Liver (tissue), 9 donors: Measurements from ENCODE around the gene CEP97. TPM values are rescaled to one million over a fixed set of nuclear protein-coding genes. Genes with fewer than 3 reads are reported as not detected.
A peak's percentile ranks its signal among the peaks of the same experiment; 100 is the strongest.

ENCODE experiments used
- DNase-seq: peaks from one replicate; pipeline ENCODE4 v3.0.0-alpha.2; 2017; ENCODE audit warnings: low spot score
- H3K27ac ChIP-seq, 2 donors: one replicate each; pipeline ENCODE4 v1.7.0; 2013; ENCODE audit warnings: inconsistent platforms in 2 of 2, low read length in 2 of 2, control low read depth in 1 of 2, low read depth in 1 of 2, mild to moderate bottlenecking in 1 of 2
- H3K27me3 ChIP-seq, 4 donors: one replicate each; pipeline versions ENCODE4 v1.6.1 to v1.7.0; 2013; ENCODE audit warnings: low read length in 3 of 4, inconsistent platforms in 1 of 4, mild to moderate bottlenecking in 1 of 4, moderate library complexity in 1 of 4; ENCODE audit not compliant: control insufficient read depth in 4 of 4, insufficient read depth in 4 of 4
- H3K36me3 ChIP-seq, 4 donors: one replicate each; pipeline versions ENCODE4 v1.6.1 to v1.7.0; 2013; ENCODE audit warnings: low read length in 3 of 4, mild to moderate bottlenecking in 3 of 4, low read depth in 1 of 4, moderate library complexity in 1 of 4; ENCODE audit not compliant: control insufficient read depth in 4 of 4, insufficient read depth in 3 of 4
- H3K4me1 ChIP-seq, 4 donors: one replicate each; pipeline versions ENCODE4 v1.6.1 to v1.7.0; 2013; ENCODE audit warnings: low read length in 3 of 4, mild to moderate bottlenecking in 3 of 4, moderate library complexity in 1 of 4; ENCODE audit not compliant: control insufficient read depth in 4 of 4, insufficient read depth in 4 of 4
- H3K4me3 ChIP-seq, 3 donors: one replicate each; pipeline versions ENCODE4 v1.6.1 to v1.7.0; 2013; ENCODE audit warnings: low read length in 3 of 3, control low read depth in 1 of 3, low read depth in 1 of 3, mild to moderate bottlenecking in 1 of 3
- H3K9ac ChIP-seq, 2 donors: one replicate each; pipeline ENCODE4 v1.7.0; 2013; ENCODE audit warnings: low read length in 2 of 2, mild to moderate bottlenecking in 2 of 2, moderate library complexity in 2 of 2, control low read depth in 1 of 2, low read depth in 1 of 2
- H3K9me3 ChIP-seq, 4 donors: one replicate each; pipeline versions ENCODE4 v1.6.1 to v1.7.0; 2013; ENCODE audit warnings: low read length in 3 of 4; ENCODE audit not compliant: control insufficient read depth in 4 of 4
- FOXA1 ChIP-seq: IDR thresholded peaks from 2 replicates; pipeline ENCODE4 v1.6.1; 2016; ENCODE audit warnings: antibody characterized with exemption
- FOXA2 ChIP-seq: IDR thresholded peaks from 2 replicates; pipeline ENCODE4 v1.6.1; 2016; ENCODE audit warnings: antibody characterized with exemption
- HNF4A ChIP-seq, 2 donors: conservative IDR thresholded peaks; 2 replicates each; pipeline ENCODE4 v1.6.1; 2016; ENCODE audit warnings: antibody characterized with exemption in 2 of 2, mild to moderate bottlenecking in 2 of 2
- HNF4G ChIP-seq: IDR thresholded peaks from 2 replicates; pipeline ENCODE4 v1.6.1; 2016; ENCODE audit warnings: antibody characterized with exemption
- JUND ChIP-seq, 2 donors: IDR thresholded peaks; 2 replicates each; pipeline ENCODE4 v1.6.1; 2016; ENCODE audit warnings: antibody characterized with exemption in 2 of 2
- RAD21 ChIP-seq, 2 donors: IDR thresholded peaks; 2 replicates each; pipeline ENCODE4 v1.6.1; 2016; ENCODE audit warnings: antibody characterized with exemption in 2 of 2, mild to moderate bottlenecking in 2 of 2
- RXRA ChIP-seq, 2 donors: IDR thresholded peaks; 2 replicates each; pipeline ENCODE4 v1.6.1; 2017 to 2018; ENCODE audit warnings: antibody characterized with exemption in 2 of 2, mild to moderate bottlenecking in 1 of 2
- SP1 ChIP-seq: IDR thresholded peaks from 2 replicates; pipeline ENCODE4 v1.6.1; 2018; ENCODE audit warnings: antibody characterized with exemption, mild to moderate bottlenecking
- TAF1 ChIP-seq: conservative IDR thresholded peaks from 2 replicates; pipeline ENCODE4 v1.6.1; 2016; ENCODE audit warnings: antibody characterized with exemption, mild to moderate bottlenecking
- YY1 ChIP-seq: IDR thresholded peaks from 2 replicates; pipeline ENCODE4 v1.6.1; 2016; ENCODE audit warnings: antibody characterized with exemption, mild to moderate bottlenecking
- WGBS: extraction: QIAGEN DNeasy Blood & Tissue Kit; methylation state at CpG from one replicate; pipeline ENCODE4 v1.1.7; 2013; 5-methylcytosine and 5-hydroxymethylcytosine counted together
- polyA plus RNA-seq, 2 donors: library from polyadenylated mRNA; stranded (reverse) in 1 of 2; unstranded in 1 of 2; fragments of 200-250 nt in 1 of 2; fragments of >200 nt in 1 of 2; fragmentation: Nextera tagmentation in 1 of 2; extraction: Ambion mirVana in 1 of 2; gene quantifications; one replicate each; pipeline versions ENCODE4 v1.2.1 to v1.2.3, GENCODE V29; 2013 to 2015
- total RNA-seq, 2 donors: library from RNA; depleted of rRNA; stranded (reverse); fragments of >200 nt; gene quantifications; one replicate each; pipeline ENCODE4 v1.2.3, GENCODE V29; 2014
- TF ChIP-seq, protein P1 (sequence below): IDR thresholded peaks from 2 replicates; pipeline ENCODE4 v1.6.1; 2016; ENCODE audit warnings: antibody characterized with exemption, mild to moderate bottlenecking
- TF ChIP-seq, protein P2 (sequence below): IDR thresholded peaks from 2 replicates; pipeline ENCODE4 v1.6.1; 2016; ENCODE audit warnings: antibody characterized with exemption
- TF ChIP-seq, protein P3 (sequence below): fragments of 150-350 bp; IDR thresholded peaks from 2 replicates; pipeline ENCODE4 v1.5.1; 2017; ENCODE audit warnings: improper control_type of control experiment, low read depth, low read length; ENCODE audit not compliant: missing input control
- donor health status: healthy.
- donor health status: healthy.
- donor health status: healthy.
- donor health status: healthy.
- donor health status: healthy.

Gene CEP97
- total and polyA plus RNA-seq, 4 donors, result 0.57 to 8.3 (median 2.1) TPM

DNA sequence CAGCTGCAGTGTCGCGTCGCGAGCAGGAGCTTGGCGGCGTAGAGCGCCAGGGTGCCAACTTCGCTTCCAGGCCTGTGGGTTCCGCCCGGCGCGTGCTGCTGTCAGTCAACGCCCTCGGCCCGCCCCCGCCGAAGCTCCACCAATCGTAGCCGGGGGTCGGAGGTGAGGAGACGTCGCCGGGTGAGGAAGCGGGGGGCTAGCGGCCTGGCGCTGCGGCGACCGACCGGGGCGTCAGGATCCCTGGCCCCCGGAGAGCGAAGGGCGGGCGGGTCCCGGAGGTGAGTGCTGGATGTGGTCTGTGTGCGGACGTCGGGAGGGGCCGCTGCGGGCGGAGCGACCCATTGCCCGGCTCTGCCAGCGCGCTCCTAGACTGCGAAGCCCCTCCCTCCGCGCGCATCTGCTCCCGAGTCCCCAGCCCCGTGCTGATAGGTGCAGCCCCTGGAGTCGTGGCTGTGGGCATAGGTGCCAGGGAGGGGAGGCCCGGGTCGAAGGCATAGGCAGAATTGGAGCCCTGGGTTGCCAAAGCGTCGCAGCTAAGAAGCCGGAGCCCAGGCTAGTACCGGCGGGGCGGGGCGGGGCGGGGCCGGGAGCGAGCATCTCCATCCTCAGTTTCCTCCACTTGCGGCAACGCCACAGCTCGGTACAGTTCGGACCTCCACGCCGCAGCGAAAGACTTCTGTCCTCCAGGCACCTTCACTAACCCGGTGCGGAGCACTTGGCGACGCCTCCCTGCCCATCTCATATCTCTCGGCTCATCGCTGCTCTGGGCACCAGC, 54.8 kb downstream of the CEP97 start, which contains the start of gene NXPE3:
Gene NXPE3 (plus strand): TSS at position 165 of the 775 bp plus-strand sequence. CDS start 6,386 bp downstream, outside the sequence.
- no peaks in the 10 kb centered on the region for H3K9me3 ChIP-seq
- no peaks in the 10 kb centered on the region for H3K27me3 ChIP-seq
- peaks cover 0 to 8% (median 4%) of the 10 kb centered on the region in 4 donors for H3K4me1 ChIP-seq
- H3K36me3 ChIP-seq, result no peaks in the 10 kb centered on the region
- H3K9ac ChIP-seq, result peak within 1 kb of the TSS in 1 of 2 donors; percentile 14
- H3K4me3 ChIP-seq, result peak within 1 kb of the TSS; percentile 65 to 75 (median 71)
- peak within 1 kb of the TSS; percentile 51 to 59 for H3K27ac ChIP-seq
- TF ChIP-seq FOXA2 (no peak), JUND (IDR thresholded peaks at IDR 0.05) (no peak), SP1 (no peak), RXRA (IDR thresholded peaks at IDR 0.05) (no peak)
- TF ChIP-seq, protein P1, sequence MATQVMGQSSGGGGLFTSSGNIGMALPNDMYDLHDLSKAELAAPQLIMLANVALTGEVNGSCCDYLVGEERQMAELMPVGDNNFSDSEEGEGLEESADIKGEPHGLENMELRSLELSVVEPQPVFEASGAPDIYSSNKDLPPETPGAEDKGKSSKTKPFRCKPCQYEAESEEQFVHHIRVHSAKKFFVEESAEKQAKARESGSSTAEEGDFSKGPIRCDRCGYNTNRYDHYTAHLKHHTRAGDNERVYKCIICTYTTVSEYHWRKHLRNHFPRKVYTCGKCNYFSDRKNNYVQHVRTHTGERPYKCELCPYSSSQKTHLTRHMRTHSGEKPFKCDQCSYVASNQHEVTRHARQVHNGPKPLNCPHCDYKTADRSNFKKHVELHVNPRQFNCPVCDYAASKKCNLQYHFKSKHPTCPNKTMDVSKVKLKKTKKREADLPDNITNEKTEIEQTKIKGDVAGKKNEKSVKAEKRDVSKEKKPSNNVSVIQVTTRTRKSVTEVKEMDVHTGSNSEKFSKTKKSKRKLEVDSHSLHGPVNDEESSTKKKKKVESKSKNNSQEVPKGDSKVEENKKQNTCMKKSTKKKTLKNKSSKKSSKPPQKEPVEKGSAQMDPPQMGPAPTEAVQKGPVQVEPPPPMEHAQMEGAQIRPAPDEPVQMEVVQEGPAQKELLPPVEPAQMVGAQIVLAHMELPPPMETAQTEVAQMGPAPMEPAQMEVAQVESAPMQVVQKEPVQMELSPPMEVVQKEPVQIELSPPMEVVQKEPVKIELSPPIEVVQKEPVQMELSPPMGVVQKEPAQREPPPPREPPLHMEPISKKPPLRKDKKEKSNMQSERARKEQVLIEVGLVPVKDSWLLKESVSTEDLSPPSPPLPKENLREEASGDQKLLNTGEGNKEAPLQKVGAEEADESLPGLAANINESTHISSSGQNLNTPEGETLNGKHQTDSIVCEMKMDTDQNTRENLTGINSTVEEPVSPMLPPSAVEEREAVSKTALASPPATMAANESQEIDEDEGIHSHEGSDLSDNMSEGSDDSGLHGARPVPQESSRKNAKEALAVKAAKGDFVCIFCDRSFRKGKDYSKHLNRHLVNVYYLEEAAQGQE, result no peak
- DNase-seq, result peak; percentile 88
- 3% methylated on average over 78 of the region's 78 CpGs for WGBS

DNA sequence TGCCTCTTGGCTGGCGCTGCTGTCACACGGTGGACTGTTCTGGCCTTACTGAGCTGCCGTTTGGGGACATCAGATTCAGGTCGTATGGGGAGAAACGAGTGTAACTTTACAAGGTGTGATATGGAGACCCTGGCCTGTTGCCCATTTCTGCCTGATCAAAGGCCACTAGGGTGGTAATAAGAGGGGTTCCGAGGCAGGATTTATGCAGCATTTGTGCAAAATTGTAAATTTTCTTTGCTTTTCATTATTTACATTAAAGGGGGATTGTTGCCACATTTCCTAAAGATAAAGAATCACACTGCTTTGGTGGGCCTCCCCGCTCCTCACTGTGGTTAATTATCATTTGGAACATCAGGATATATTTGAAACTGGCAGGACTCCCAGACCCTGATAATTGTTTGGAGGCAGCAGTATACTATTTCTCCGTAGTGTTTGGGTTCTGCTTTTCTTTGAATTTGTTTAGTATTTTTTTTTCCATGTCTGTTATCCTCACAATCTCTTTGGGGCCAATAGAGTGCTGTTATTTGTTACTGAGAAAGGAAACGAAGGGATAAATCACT, 55.5 kb downstream of the CEP97 start:
- Histone ChIP-seq H3K9me3 (no peaks in the 10 kb centered on the region), H3K4me1 (peaks cover 0 to 8% (median 4%) of the 10 kb centered on the region in 4 donors), H3K9ac (peak overlapping the region in 1 of 2 donors; percentile 14), H3K36me3 (no peaks in the 10 kb centered on the region), H3K27me3 (no peaks in the 10 kb centered on the region), H3K27ac (peak overlapping the region in 1 of 2 donors; percentile 59), H3K4me3 (peak overlapping the region; percentile 26 to 75 (median 71))
- 35% methylated on average over 9 of the region's 9 CpGs for WGBS
- no peak for DNase-seq
- TF ChIP-seq HNF4G, result no peak
- TF ChIP-seq, protein P2, sequence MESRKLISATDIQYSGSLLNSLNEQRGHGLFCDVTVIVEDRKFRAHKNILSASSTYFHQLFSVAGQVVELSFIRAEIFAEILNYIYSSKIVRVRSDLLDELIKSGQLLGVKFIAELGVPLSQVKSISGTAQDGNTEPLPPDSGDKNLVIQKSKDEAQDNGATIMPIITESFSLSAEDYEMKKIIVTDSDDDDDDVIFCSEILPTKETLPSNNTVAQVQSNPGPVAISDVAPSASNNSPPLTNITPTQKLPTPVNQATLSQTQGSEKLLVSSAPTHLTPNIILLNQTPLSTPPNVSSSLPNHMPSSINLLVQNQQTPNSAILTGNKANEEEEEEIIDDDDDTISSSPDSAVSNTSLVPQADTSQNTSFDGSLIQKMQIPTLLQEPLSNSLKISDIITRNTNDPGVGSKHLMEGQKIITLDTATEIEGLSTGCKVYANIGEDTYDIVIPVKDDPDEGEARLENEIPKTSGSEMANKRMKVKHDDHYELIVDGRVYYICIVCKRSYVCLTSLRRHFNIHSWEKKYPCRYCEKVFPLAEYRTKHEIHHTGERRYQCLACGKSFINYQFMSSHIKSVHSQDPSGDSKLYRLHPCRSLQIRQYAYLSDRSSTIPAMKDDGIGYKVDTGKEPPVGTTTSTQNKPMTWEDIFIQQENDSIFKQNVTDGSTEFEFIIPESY, result no peak
- no peak for TF ChIP-seq HNF4A (conservative IDR thresholded peaks at IDR 0.05)

DNA sequence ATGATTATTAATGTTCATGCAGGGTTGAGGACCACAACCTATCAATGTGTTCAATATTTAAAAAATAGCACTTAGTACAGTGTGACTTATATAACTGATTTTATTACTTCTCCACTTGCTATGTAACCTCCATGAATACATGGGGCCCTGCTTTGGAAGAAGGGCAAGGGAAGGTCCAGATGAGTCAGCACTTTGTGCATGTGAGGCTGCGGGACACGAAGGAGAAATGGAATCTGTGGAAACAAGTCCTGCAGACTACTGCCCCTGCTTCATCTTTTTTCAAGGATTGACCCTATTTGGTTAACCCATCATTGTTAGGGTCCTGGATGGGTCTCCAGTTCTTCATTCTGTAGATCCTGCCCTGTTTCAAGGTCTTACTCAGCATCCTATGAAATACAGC, 56.2 kb downstream of the CEP97 start:
- Histone ChIP-seq H3K36me3 (no peaks in the 10 kb centered on the region), H3K4me3 (no peak overlapping the region), H3K27me3 (no peaks in the 10 kb centered on the region), H3K27ac (no peak overlapping the region), H3K9ac (no peak overlapping the region), H3K9me3 (no peaks in the 10 kb centered on the region), H3K4me1 (peaks cover 0 to 10% (median 4%) of the 10 kb centered on the region in 4 donors)
- WGBS, result 75% methylated on average over 2 of the region's 2 CpGs
- no peak for DNase-seq
- TF ChIP-seq, protein P3, sequence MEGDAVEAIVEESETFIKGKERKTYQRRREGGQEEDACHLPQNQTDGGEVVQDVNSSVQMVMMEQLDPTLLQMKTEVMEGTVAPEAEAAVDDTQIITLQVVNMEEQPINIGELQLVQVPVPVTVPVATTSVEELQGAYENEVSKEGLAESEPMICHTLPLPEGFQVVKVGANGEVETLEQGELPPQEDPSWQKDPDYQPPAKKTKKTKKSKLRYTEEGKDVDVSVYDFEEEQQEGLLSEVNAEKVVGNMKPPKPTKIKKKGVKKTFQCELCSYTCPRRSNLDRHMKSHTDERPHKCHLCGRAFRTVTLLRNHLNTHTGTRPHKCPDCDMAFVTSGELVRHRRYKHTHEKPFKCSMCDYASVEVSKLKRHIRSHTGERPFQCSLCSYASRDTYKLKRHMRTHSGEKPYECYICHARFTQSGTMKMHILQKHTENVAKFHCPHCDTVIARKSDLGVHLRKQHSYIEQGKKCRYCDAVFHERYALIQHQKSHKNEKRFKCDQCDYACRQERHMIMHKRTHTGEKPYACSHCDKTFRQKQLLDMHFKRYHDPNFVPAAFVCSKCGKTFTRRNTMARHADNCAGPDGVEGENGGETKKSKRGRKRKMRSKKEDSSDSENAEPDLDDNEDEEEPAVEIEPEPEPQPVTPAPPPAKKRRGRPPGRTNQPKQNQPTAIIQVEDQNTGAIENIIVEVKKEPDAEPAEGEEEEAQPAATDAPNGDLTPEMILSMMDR, result no peak
- no peak for TF ChIP-seq HNF4A (conservative IDR thresholded peaks at IDR 0.05)
- TF ChIP-seq YY1, result no peak
- no peak for TF ChIP-seq FOXA2
- TF ChIP-seq TAF1, result no peak
- TF ChIP-seq HNF4G, result no peak
- TF ChIP-seq, protein P1, result no peak
- TF ChIP-seq RAD21 (IDR thresholded peaks at IDR 0.05), result no peak
- no peak for TF ChIP-seq FOXA1
